ENCODE measurements around the gene SLC22A5.

SLC22A5 gene

GRCh38 chr5:132364319-132364718 is 5.2 kb upstream of the SLC22A5 start:
- no peaks in the 10 kb centered on the region for H3K9me2 ChIP-seq (replicated peaks; ENCODE audit: insufficient read depth, low read length)
- no peak overlapping the region for H2AFZ ChIP-seq (ENCODE audit: low read length)
- TF ChIP-seq EZH2phosphoT487 (IDR thresholded peaks at IDR 0.05; ENCODE audit: low read length): no peak
- no peak for TF ChIP-seq CTCF (IDR thresholded peaks at IDR 0.05; ENCODE audit: low read length)
- no peak for TF ChIP-seq EZH2 (optimal IDR thresholded peaks at IDR 0.05; ENCODE audit: low read depth, low read length)
- no peaks in the 10 kb centered on the region for H4K20me1 ChIP-seq (ENCODE audit: insufficient read depth, low read length)
- DNase-seq: no peak
- no peaks in the 10 kb centered on the region for H3K36me3 ChIP-seq (replicated peaks; ENCODE audit: insufficient read depth, low read length)
- H3F3A ChIP-seq (ENCODE audit: insufficient read depth, low read length): no peaks in the 10 kb centered on the region
- no peaks in the 10 kb centered on the region for H3K79me2 ChIP-seq (ENCODE audit: low read length)
- H3K4me3 ChIP-seq (ENCODE audit: low read length): no peak overlapping the region
- no peaks in the 10 kb centered on the region for H3K27me3 ChIP-seq (replicated peaks; ENCODE audit: insufficient read depth, low read length)
- H3K9ac ChIP-seq (ENCODE audit: low read length): no peak overlapping the region
- H3K4me1 ChIP-seq (ENCODE audit: low read length): peaks cover 5% of the 10 kb centered on the region
- no peak overlapping the region for H3K4me2 ChIP-seq (ENCODE audit: low read depth, low read length)
- H3K27ac ChIP-seq (ENCODE audit: low read length): no peak overlapping the region
- no peaks in the 10 kb centered on the region for H3K9me3 ChIP-seq (replicated peaks; ENCODE audit: insufficient read depth, low read length)

GRCh38 chr5:132365213-132365612 is 4.3 kb upstream of the SLC22A5 start:
- Histone ChIP-seq H4K20me1 (ENCODE audit: insufficient read depth, low read length) (no peaks in the 10 kb centered on the region), H3K79me2 (ENCODE audit: low read length) (peaks cover 2% of the 10 kb centered on the region), H3K27ac (ENCODE audit: low read length) (no peak overlapping the region), H2AFZ (ENCODE audit: low read length) (no peak overlapping the region), H3K36me3 (replicated peaks; ENCODE audit: insufficient read depth, low read length) (no peaks in the 10 kb centered on the region), H3K9me3 (replicated peaks; ENCODE audit: insufficient read depth, low read length) (no peaks in the 10 kb centered on the region), H3K27me3 (replicated peaks; ENCODE audit: insufficient read depth, low read length) (no peaks in the 10 kb centered on the region), H3K4me1 (ENCODE audit: low read length) (peaks cover 5% of the 10 kb centered on the region), H3F3A (ENCODE audit: insufficient read depth, low read length) (no peaks in the 10 kb centered on the region), H3K4me2 (ENCODE audit: low read depth, low read length) (no peak overlapping the region), H3K9me2 (replicated peaks; ENCODE audit: insufficient read depth, low read length) (no peaks in the 10 kb centered on the region), H3K9ac (ENCODE audit: low read length) (no peak overlapping the region), H3K4me3 (ENCODE audit: low read length) (no peak overlapping the region)
- DNase-seq: no peak
- TF ChIP-seq EZH2phosphoT487 (IDR thresholded peaks at IDR 0.05; ENCODE audit: low read length): no peak
- no peak for TF ChIP-seq CTCF (IDR thresholded peaks at IDR 0.05; ENCODE audit: low read length)
- no peak for TF ChIP-seq EZH2 (optimal IDR thresholded peaks at IDR 0.05; ENCODE audit: low read depth, low read length)

GRCh38 chr5:132368186-132368585 is 1.3 kb upstream of the SLC22A5 start:
- DNase-seq: no peak
- TF ChIP-seq EZH2 (optimal IDR thresholded peaks at IDR 0.05; ENCODE audit: low read depth, low read length) (no peak), CTCF (IDR thresholded peaks at IDR 0.05; ENCODE audit: low read length) (no peak), EZH2phosphoT487 (IDR thresholded peaks at IDR 0.05; ENCODE audit: low read length) (no peak)
- H3K4me1 ChIP-seq (ENCODE audit: low read length): peaks cover 5% of the 10 kb centered on the region
- no peak overlapping the region for H3K4me3 ChIP-seq (ENCODE audit: low read length)
- H3K9ac ChIP-seq (ENCODE audit: low read length): no peak overlapping the region
- no peak overlapping the region for H3K27ac ChIP-seq (ENCODE audit: low read length)
- H3K36me3 ChIP-seq (replicated peaks; ENCODE audit: insufficient read depth, low read length): no peaks in the 10 kb centered on the region
- no peaks in the 10 kb centered on the region for H3K9me2 ChIP-seq (replicated peaks; ENCODE audit: insufficient read depth, low read length)
- no peaks in the 10 kb centered on the region for H3F3A ChIP-seq (ENCODE audit: insufficient read depth, low read length)
- H4K20me1 ChIP-seq (ENCODE audit: insufficient read depth, low read length): no peaks in the 10 kb centered on the region
- H3K9me3 ChIP-seq (replicated peaks; ENCODE audit: insufficient read depth, low read length): no peaks in the 10 kb centered on the region
- H3K27me3 ChIP-seq (replicated peaks; ENCODE audit: insufficient read depth, low read length): no peaks in the 10 kb centered on the region
- H3K79me2 ChIP-seq (ENCODE audit: low read length): peaks cover 8% of the 10 kb centered on the region
- H2AFZ ChIP-seq (ENCODE audit: low read length): no peak overlapping the region
- no peak overlapping the region for H3K4me2 ChIP-seq (ENCODE audit: low read depth, low read length)

Measured in MM.1S (cell line).